ENCODE measurements around the gene PDIA6.

The PDIA6 gene

GRCh38 chr2:10752236-10752635, 60.3 kb downstream of the PDIA6 start:
- H3K4me3 ChIP-seq (ENCODE audit: low read depth, low read length): no peak overlapping the region
- TF ChIP-seq MYC (IDR thresholded peaks at IDR 0.05; ENCODE audit: low read depth, low read length): no peak
- TF ChIP-seq MAX (IDR thresholded peaks at IDR 0.05; ENCODE audit: low read depth, low read length): no peak
- TF ChIP-seq, protein P1, sequence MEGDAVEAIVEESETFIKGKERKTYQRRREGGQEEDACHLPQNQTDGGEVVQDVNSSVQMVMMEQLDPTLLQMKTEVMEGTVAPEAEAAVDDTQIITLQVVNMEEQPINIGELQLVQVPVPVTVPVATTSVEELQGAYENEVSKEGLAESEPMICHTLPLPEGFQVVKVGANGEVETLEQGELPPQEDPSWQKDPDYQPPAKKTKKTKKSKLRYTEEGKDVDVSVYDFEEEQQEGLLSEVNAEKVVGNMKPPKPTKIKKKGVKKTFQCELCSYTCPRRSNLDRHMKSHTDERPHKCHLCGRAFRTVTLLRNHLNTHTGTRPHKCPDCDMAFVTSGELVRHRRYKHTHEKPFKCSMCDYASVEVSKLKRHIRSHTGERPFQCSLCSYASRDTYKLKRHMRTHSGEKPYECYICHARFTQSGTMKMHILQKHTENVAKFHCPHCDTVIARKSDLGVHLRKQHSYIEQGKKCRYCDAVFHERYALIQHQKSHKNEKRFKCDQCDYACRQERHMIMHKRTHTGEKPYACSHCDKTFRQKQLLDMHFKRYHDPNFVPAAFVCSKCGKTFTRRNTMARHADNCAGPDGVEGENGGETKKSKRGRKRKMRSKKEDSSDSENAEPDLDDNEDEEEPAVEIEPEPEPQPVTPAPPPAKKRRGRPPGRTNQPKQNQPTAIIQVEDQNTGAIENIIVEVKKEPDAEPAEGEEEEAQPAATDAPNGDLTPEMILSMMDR (IDR thresholded peaks at IDR 0.05; ENCODE audit: low read depth, low read length): no peak
- no peak for TF ChIP-seq POLR2A (IDR thresholded peaks at IDR 0.05; ENCODE audit: extremely low read depth, insufficient read length)
- DNase-seq (ENCODE audit: low read depth): no peak

DNA sequence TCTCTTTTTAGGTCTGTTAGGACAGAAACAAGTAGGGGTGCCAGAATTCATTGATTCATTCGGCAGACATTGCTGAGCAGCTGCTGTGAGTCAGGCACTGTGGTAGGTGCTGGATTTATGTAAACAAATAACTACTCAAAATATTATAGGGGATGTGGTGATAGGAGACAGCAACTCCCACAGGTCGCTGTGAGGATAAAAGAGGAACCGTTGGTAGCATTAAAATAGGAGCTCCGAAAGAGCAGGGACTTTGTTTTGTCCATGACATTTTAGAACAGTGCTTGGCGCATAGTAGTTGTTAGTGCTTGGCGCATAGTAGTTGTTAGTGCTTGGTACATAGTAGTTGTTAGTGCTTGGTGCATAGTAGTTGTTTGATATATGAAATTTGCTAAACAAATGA, 62.0 kb downstream of the PDIA6 start:
- peak; percentile 93 for DNase-seq (ENCODE audit: low read depth)
- TF ChIP-seq POLR2A (IDR thresholded peaks at IDR 0.05; ENCODE audit: extremely low read depth, insufficient read length) (no peak), MYC (IDR thresholded peaks at IDR 0.05; ENCODE audit: low read depth, low read length) (no peak), MAX (IDR thresholded peaks at IDR 0.05; ENCODE audit: low read depth, low read length) (no peak)
- TF ChIP-seq, protein P1 (IDR thresholded peaks at IDR 0.05; ENCODE audit: low read depth, low read length): peak; percentile 4
- no peak overlapping the region for H3K4me3 ChIP-seq (ENCODE audit: low read depth, low read length)

DNA sequence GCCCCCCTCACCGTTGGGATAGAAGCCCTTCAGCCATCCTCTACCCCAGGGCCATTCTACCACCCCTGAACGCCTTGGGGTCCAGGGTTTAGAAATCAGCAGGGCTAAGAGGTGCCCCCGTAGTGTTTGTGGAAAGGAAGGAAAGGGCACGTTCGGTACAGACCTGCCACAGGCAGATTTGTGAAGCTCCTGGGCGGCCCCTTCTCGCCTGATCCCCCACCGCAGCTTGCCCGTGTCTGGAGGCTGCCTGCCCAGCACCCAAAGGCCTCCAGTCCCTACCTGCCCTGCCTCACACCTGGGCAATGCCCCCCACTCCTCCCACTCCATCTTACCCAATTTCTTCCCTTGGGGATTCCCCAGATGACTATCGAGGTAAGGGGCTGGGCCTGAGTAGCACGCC, 69.9 kb downstream of the PDIA6 start:
- TF ChIP-seq POLR2A (IDR thresholded peaks at IDR 0.05; ENCODE audit: extremely low read depth, insufficient read length): no peak
- TF ChIP-seq MYC (IDR thresholded peaks at IDR 0.05; ENCODE audit: low read depth, low read length): no peak
- no peak for TF ChIP-seq MAX (IDR thresholded peaks at IDR 0.05; ENCODE audit: low read depth, low read length)
- TF ChIP-seq, protein P1 (IDR thresholded peaks at IDR 0.05; ENCODE audit: low read depth, low read length): no peak
- no peak overlapping the region for H3K4me3 ChIP-seq (ENCODE audit: low read depth, low read length)
- no peak for DNase-seq (ENCODE audit: low read depth)

DNA sequence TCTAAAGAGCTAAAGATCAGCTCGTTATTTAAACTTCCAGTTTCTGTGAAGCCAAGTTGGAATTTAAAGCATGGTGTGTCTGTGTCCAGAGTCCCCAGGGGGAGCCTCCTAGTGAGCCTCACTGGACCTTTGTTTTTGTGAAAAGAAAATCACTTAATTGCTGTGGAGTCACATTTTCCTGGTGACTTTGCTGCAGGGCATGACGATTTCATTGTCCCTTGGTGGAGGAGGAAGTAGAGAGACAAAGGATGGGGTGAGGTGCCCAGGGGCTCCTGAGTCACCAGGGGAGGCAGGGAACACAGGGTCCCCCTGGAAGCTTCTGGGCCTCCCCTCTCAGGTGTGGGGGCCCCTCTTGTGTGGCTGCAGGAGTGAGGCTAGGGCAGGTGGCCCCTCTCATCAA, 71.4 kb downstream of the PDIA6 start:
- no peak for TF ChIP-seq MAX (IDR thresholded peaks at IDR 0.05; ENCODE audit: low read depth, low read length)
- no peak for TF ChIP-seq MYC (IDR thresholded peaks at IDR 0.05; ENCODE audit: low read depth, low read length)
- TF ChIP-seq, protein P1 (IDR thresholded peaks at IDR 0.05; ENCODE audit: low read depth, low read length): no peak
- no peak for TF ChIP-seq POLR2A (IDR thresholded peaks at IDR 0.05; ENCODE audit: extremely low read depth, insufficient read length)
- no peak overlapping the region for H3K4me3 ChIP-seq (ENCODE audit: low read depth, low read length)
- DNase-seq (ENCODE audit: low read depth): peak; percentile 49

DNA sequence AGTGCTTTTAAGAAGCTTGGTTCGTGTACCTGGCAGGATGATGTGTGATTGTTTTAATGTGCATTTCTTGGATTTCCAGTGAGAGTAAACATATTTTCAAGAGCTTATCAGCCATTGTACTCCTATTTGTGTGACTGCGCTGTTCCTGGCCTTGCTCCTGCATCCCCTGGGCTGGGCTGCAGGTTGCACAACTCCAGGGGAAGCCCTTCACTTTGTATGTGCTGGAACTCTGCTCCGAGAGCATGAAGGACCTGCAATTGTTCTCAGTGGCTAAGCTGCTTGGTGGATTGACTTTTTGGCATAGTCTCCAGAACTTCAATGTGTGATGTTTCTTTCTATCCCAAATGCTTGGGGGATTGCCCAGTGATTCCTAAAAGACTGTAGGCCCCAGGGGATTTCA, 72.4 kb downstream of the PDIA6 start:
- no peak for DNase-seq (ENCODE audit: low read depth)
- H3K4me3 ChIP-seq (ENCODE audit: low read depth, low read length): no peak overlapping the region
- TF ChIP-seq, protein P1 (IDR thresholded peaks at IDR 0.05; ENCODE audit: low read depth, low read length): no peak
- TF ChIP-seq MYC (IDR thresholded peaks at IDR 0.05; ENCODE audit: low read depth, low read length) (no peak), POLR2A (IDR thresholded peaks at IDR 0.05; ENCODE audit: extremely low read depth, insufficient read length) (no peak), MAX (IDR thresholded peaks at IDR 0.05; ENCODE audit: low read depth, low read length) (no peak)

DNA sequence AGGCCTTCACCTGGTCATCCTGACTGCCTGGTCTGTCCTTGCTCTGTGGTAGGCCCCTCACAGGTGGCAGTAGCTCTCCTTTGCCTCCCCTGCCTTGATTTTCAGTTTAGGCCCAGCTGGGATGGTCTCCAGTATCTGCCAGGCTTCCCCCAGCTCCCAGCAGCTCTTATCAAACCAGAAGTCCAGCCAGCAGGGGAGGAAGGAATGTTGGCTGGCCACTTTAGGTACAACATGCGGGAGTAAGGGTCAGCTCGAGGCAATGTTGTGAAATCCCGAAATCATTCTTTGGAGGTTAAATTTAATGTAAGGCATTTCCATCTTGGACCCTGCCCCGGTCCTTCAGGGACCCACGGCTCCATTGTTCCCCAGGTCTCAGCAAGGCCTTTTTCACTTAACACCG, 74.4 kb downstream of the PDIA6 start:
- DNase-seq (ENCODE audit: low read depth): no peak
- no peak overlapping the region for H3K4me3 ChIP-seq (ENCODE audit: low read depth, low read length)
- no peak for TF ChIP-seq MYC (IDR thresholded peaks at IDR 0.05; ENCODE audit: low read depth, low read length)
- TF ChIP-seq, protein P1 (IDR thresholded peaks at IDR 0.05; ENCODE audit: low read depth, low read length): no peak
- no peak for TF ChIP-seq POLR2A (IDR thresholded peaks at IDR 0.05; ENCODE audit: extremely low read depth, insufficient read length)
- no peak for TF ChIP-seq MAX (IDR thresholded peaks at IDR 0.05; ENCODE audit: low read depth, low read length)
